GM12878 (cell line): ENCODE results near the gene THSD4. TPM values are rescaled to one million over a fixed set of nuclear protein-coding genes. Genes with fewer than 3 reads are reported as not detected.

Experiments used
- ATAC-seq: fragments of 200-7000 bp; cut with Tn5 transposase; 3 replicates; pipeline ENCODE4 v1.9.1; 2020; ENCODE audit warnings: mild to moderate bottlenecking, moderate library complexity
- BruUV-seq: library from RNA; stranded (reverse); fragments of 400-500 nt; replicated peaks from 2 replicates; lab custom pipeline; 2021; lab: Mats Ljungman, UMichigan
- CTCF ChIA-PET: fragments of 300-600 bp; sonication (Branson Sonifier 250); formaldehyde crosslinking; extraction: SDS; loops from one replicate; lab custom pipeline; 2021; ENCODE audit warnings: inconsistent platforms; lab: Yijun Ruan, JAX
- POLR2A ChIA-PET: fragments of 350-600 bp; formaldehyde crosslinking; extraction: SDS; loops from one replicate; lab custom pipeline; 2021; ENCODE audit warnings: inconsistent platforms; lab: Charles Lee
- RAD21 ChIA-PET: fragments of 300-600 bp; sonication (Branson Sonifier 250); formaldehyde crosslinking; loops from one replicate; lab custom pipeline; 2023; ENCODE audit warnings: antibody characterized with exemption; ENCODE audit not compliant: unreplicated experiment; lab: Charles Lee
- SMC1A ChIA-PET: fragments of 300-600 bp; sonication (Branson Sonifier 250); formaldehyde crosslinking; loops from one replicate; lab custom pipeline; 2023; ENCODE audit not compliant: unreplicated experiment, uncharacterized antibody; lab: Charles Lee
- DNase-seq: peaks from one replicate; pipeline ENCODE4 v3.0.0-alpha.2; 2011; ENCODE audit warnings: low read depth, low spot score
- FAIRE-seq: peaks from 3 replicates; lab custom pipeline; 2011; peaks lifted over from hg19 to GRCh38; lab: Jason Lieb, UNC
- H2AFZ ChIP-seq: 2 replicates; pipeline ENCODE4 v1.6.0; 2011; ENCODE audit warnings: low read depth, low read length, control low read depth; ENCODE audit not compliant: control insufficient read depth
- H3K27ac ChIP-seq: 2 replicates; pipeline ENCODE4 v1.5.1; 2011; ENCODE audit warnings: control low read depth; ENCODE audit not compliant: control insufficient read depth, insufficient read depth
- H3K27me3 ChIP-seq, 2 experiments: replicated peaks in 1 of 2; 2 replicates each; pipeline versions ENCODE4 v1.6.0 to v1.6.1; 2011; ENCODE audit warnings: low read length in 1 of 2; ENCODE audit not compliant: control insufficient read depth in 2 of 2, insufficient read depth in 2 of 2
- H3K36me3 ChIP-seq, 2 experiments: 2 replicates each; pipeline ENCODE4 v1.5.1; 2011; ENCODE audit warnings: low read length in 1 of 2; ENCODE audit not compliant: control insufficient read depth in 2 of 2, insufficient read depth in 2 of 2
- H3K4me1 ChIP-seq: 2 replicates; pipeline ENCODE4 v1.6.1; 2011; ENCODE audit warnings: mild to moderate bottlenecking, low read length, moderate library complexity, mixed read lengths; ENCODE audit not compliant: control insufficient read depth, insufficient read depth
- H3K4me2 ChIP-seq: 2 replicates; pipeline ENCODE4 v1.6.0; 2011; ENCODE audit warnings: control low read depth; ENCODE audit not compliant: control insufficient read depth, insufficient read depth
- H3K4me3 ChIP-seq: fragments of 200-600 bp; sonication (generic); 2 replicates; pipeline ENCODE4 v1.5.1; 2016
- H3K79me2 ChIP-seq: 2 replicates; pipeline ENCODE4 v1.6.0; 2011; ENCODE audit warnings: low read length; ENCODE audit not compliant: control insufficient read depth, insufficient read depth
- H3K9ac ChIP-seq: 2 replicates; pipeline ENCODE4 v1.8.0; 2011; ENCODE audit warnings: low read length, control low read depth, mixed read lengths; ENCODE audit not compliant: control insufficient read depth, insufficient read depth
- H3K9me3 ChIP-seq: replicated peaks from 3 replicates; pipeline ENCODE4 v1.5.1; 2011; ENCODE audit warnings: mild to moderate bottlenecking, low read length; ENCODE audit not compliant: control insufficient read depth, insufficient read depth
- H4K20me1 ChIP-seq: 2 replicates; pipeline ENCODE4 v1.6.0; 2011; ENCODE audit not compliant: control insufficient read depth, insufficient read depth
- CUX1 ChIP-seq: IDR thresholded peaks from 2 replicates; pipeline ENCODE4 v1.6.1; 2012; ENCODE audit warnings: improper control_type of control experiment, low read depth, low read length; ENCODE audit not compliant: insufficient replicate concordance
- E2F4 ChIP-seq: IDR thresholded peaks from 2 replicates; pipeline ENCODE4 v1.6.1; 2012; ENCODE audit warnings: low read depth, low read length, improper control_type of control experiment
- EGR1 ChIP-seq, 2 experiments: IDR thresholded peaks; 1 replicate in 1 of 2; 2 replicates in 1 of 2; pipeline ENCODE4 v1.6.1; 2011 to 2012; ENCODE audit warnings: low read depth in 2 of 2, low read length in 2 of 2, borderline replicate concordance in 1 of 2, mild to moderate bottlenecking in 1 of 2, moderate library complexity in 1 of 2
- ETV6 ChIP-seq, 2 experiments: fragments of 450-650 bp in 1 of 2; IDR thresholded peaks in 1 of 2; conservative IDR thresholded peaks in 1 of 2; 2 replicates each; pipeline ENCODE4 v1.6.1; 2014; ENCODE audit warnings: antibody characterized with exemption in 1 of 2, borderline replicate concordance in 1 of 2, low read depth in 1 of 2, mild to moderate bottlenecking in 1 of 2, moderate library complexity in 1 of 2
- GATAD2B ChIP-seq: fragments of 450-650 bp; conservative IDR thresholded peaks from 2 replicates; pipeline ENCODE4 v1.6.1; 2017; ENCODE audit warnings: low read depth, mild to moderate bottlenecking, moderate library complexity
- HSF1 ChIP-seq: fragments of 150-350 bp; IDR thresholded peaks from 2 replicates; pipeline ENCODE4 v1.6.1; 2014; ENCODE audit warnings: mild to moderate bottlenecking, low read depth, low read length
- IRF3 ChIP-seq: fragments of 450-650 bp; IDR thresholded peaks from 2 replicates; pipeline ENCODE4 v1.6.1; 2014; ENCODE audit warnings: mild to moderate bottlenecking
- KDM1A ChIP-seq: fragments of 200-600 bp; sonication (generic); IDR thresholded peaks from 2 replicates; pipeline ENCODE4 v1.6.1; 2016; ENCODE audit warnings: borderline replicate concordance
- NR2C1 ChIP-seq: fragments of 450-650 bp; IDR thresholded peaks from 2 replicates; pipeline ENCODE4 v1.6.1; 2017; ENCODE audit warnings: antibody characterized with exemption, mild to moderate bottlenecking, moderate library complexity
- NR2C2 ChIP-seq: IDR thresholded peaks from 2 replicates; pipeline ENCODE4 v1.6.1; 2011; ENCODE audit warnings: borderline replicate concordance, low read depth; ENCODE audit not compliant: control insufficient read depth, insufficient read length
- RAD21 ChIP-seq: IDR thresholded peaks from 2 replicates; pipeline ENCODE4 v1.6.1; 2011; ENCODE audit warnings: mild to moderate bottlenecking, low read depth, low read length, moderate library complexity; ENCODE audit not compliant: insufficient read depth
- TAF1 ChIP-seq: IDR thresholded peaks from 2 replicates; pipeline ENCODE4 v1.6.1; 2011; ENCODE audit warnings: mild to moderate bottlenecking, low read depth, low read length, borderline replicate concordance
- TBL1XR1 ChIP-seq: IDR thresholded peaks from 2 replicates; pipeline ENCODE4 v1.6.1; 2012; ENCODE audit warnings: low read depth, low read length, improper control_type of control experiment
- WGBS: methylation state at CpG from one replicate; pipeline ENCODE4 v1.1.6; 2016; ENCODE audit warnings: low lambda C conversion rate; ENCODE audit not compliant: insufficient replicate concordance, insufficient coverage; ENCODE audit errors: missing lambda C conversion rate; 5-methylcytosine and 5-hydroxymethylcytosine counted together
- in situ Hi-C: fragments of 300-500 bp; cut with MboI; formaldehyde crosslinking; loops from 9 replicates; pipeline ENCODE4 v1.14.3; 2018; ENCODE audit warnings: mixed read lengths
- intact Hi-C: fragments of 100-400 bp; cut with micrococcal nuclease; formaldehyde crosslinking; loops from one replicate; pipeline ENCODE4 v1.14.2; 2022; ENCODE audit not compliant: unreplicated experiment
- polyA plus RNA-seq, 11 experiments: library from polyadenylated mRNA; depleted of rRNA in 4 of 11; unstranded in 6 of 11; stranded (reverse) in 5 of 11; fragments of >200 nt; fragmentation: Nextera tagmentation in 4 of 11; fragmentation: Illumina TruSeq in 1 of 11; extraction: Ambion mirVana in 4 of 11; extraction: Trizol in 1 of 11; gene quantifications; 1 replicate in 1 of 11; 2 replicates in 10 of 11; pipeline versions ENCODE4 v1.2.1 to v1.2.3, GENCODE V29; 2011 to 2016; ENCODE audit warnings: inconsistent platforms in 2 of 11, missing spikeins in 2 of 11, low read depth in 1 of 11
- total RNA-seq, 4 experiments: library from RNA; depleted of rRNA in 3 of 4; stranded (reverse); fragments of >200 nt in 3 of 4; fragmentation: Illumina TruSeq in 1 of 4; extraction: Trizol in 1 of 4; gene quantifications; 2 replicates each; pipeline versions ENCODE4 v1.2.1 to v1.2.3, GENCODE V29; 2013 to 2021

Gene THSD4
- total and polyA plus RNA-seq, 10 of the 15 experiments (the other 5 are each of a cell fraction or from before 2014, with no cell fraction given), result 0.04 to 0.13 (median 0.05) TPM; not detected in 7

DNA sequence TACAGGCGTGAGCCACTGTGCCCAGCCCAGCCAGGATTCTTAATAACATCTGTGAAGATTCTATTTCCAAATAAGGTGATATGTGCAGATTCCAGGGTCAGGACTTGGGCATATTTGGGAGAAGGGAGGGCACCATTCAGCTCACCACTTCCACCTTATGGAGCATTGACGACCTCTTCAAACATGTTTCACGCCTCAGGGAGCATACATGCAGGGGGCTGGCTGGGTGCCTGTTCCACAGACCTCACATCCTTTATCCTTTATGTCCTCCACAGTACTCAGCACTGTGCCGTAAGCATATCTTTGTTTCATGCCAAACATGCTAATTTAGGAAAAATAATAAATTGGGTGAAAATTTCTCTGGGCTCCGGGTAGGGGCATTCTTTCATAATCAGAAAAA is 229.0 kb downstream of the THSD4 start (continued):
- TF ChIP-seq TAF1, result no peak
- TF ChIP-seq EGR1 (IDR thresholded peaks at IDR 0.05; ENCODE audit: borderline replicate concordance in 1 of 2, low read depth in 2 of 2, low read length in 2 of 2), result no peak
- no peak for TF ChIP-seq RAD21
- no peak for TF ChIP-seq ETV6 (conservative IDR thresholded peaks at IDR 0.05 in 1 of 2, IDR thresholded peaks at IDR 0.05 in 1 of 2; ENCODE audit: borderline replicate concordance in 1 of 2, low read depth in 1 of 2)
- TF ChIP-seq NR2C1, result no peak
- TF ChIP-seq TBL1XR1, result no peak
- TF ChIP-seq CUX1, result no peak

DNA sequence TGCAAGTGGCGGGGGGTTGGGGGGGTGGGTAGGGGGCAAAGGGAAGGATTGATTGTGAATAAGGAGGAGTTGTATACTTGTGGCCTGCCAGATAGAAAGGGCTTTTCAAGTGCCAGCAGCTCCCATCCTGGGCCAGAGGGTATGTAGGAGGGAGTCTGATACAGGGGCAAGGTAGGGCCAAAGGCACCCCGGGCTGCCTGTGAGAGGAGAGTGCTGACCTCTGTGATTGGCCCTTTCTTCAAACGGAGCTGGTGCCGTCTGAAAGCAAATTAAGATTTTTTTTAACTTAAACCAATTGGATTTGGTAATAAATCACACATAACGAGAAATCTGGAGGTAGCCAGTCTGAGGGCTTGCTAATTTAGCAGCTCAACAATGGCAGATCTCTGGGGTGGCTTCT is 229.9 kb downstream of the THSD4 start:
- FAIRE-seq (no peak), ATAC-seq (no peak), DNase-seq (no peak)
- H3K36me3 ChIP-seq, result no peaks in the 10 kb centered on the region
- CTCF ChIA-PET, result no interaction called here
- H3K4me1 ChIP-seq, result no peaks in the 10 kb centered on the region
- H3K4me3 ChIP-seq, result no peak overlapping the region
- H3K79me2 ChIP-seq, result no peaks in the 10 kb centered on the region
- WGBS, result 23% methylated on average over 5 of the region's 5 CpGs
- intact Hi-C loops, result no loop called here
- POLR2A ChIA-PET, result no interaction called here
- peaks cover 0 to 2% of the 10 kb centered on the region in 2 experiments; a peak in 1 of 4 replicates for H3K27me3 ChIP-seq
- RAD21 ChIA-PET, result no interaction called here
- no peak overlapping the region for H2AFZ ChIP-seq
- no peaks in the 10 kb centered on the region for H3K9me3 ChIP-seq
- SMC1A ChIA-PET, result no interaction called here
- in situ Hi-C loops, result no loop called here
- no peaks in the 10 kb centered on the region for H4K20me1 ChIP-seq
- no peak overlapping the region for H3K27ac ChIP-seq
- no peak overlapping the region for H3K9ac ChIP-seq
- no TSS peak for BruUV-seq
- no peak overlapping the region for H3K4me2 ChIP-seq
- TF ChIP-seq E2F4 (no peak), KDM1A (no peak), HSF1 (no peak), IRF3 (no peak), GATAD2B (no peak), NR2C2 (no peak)
